Muscle of leg (tissue), 11 donors: Measurements from ENCODE around the gene CD300A. TPM values are rescaled to one million over a fixed set of nuclear protein-coding genes. Genes with fewer than 3 reads are reported as not detected.

Experiments used
- DNase-seq: peaks from one replicate; pipeline ENCODE4 v3.0.0; 2013
- H3K27ac ChIP-seq: one replicate; pipeline ENCODE4 v1.5.1; 2013; ENCODE audit warnings: mild to moderate bottlenecking, low read length, control low read depth
- H3K27me3 ChIP-seq: one replicate; pipeline ENCODE4 v1.6.1; 2013; ENCODE audit warnings: low read length; ENCODE audit not compliant: control insufficient read depth, insufficient read depth
- H3K36me3 ChIP-seq: one replicate; pipeline ENCODE4 v1.6.1; 2013; ENCODE audit warnings: low read length; ENCODE audit not compliant: control insufficient read depth, insufficient read depth
- H3K4me1 ChIP-seq: one replicate; pipeline ENCODE4 v1.6.1; 2013; ENCODE audit warnings: low read length; ENCODE audit not compliant: control insufficient read depth, insufficient read depth
- H3K4me3 ChIP-seq: one replicate; pipeline ENCODE4 v1.5.1; 2013; ENCODE audit warnings: low read length, control low read depth
- H3K9me3 ChIP-seq: replicated peaks from 2 replicates; pipeline ENCODE4 v1.6.1; 2013; ENCODE audit warnings: low read depth, low read length; ENCODE audit not compliant: control insufficient read depth
- WGBS: methylation state at CpG from one replicate; pipeline ENCODE4 v1.1.5; 2013; ENCODE audit warnings: missing lambda C conversion rate; ENCODE audit not compliant: insufficient coverage; 5-methylcytosine and 5-hydroxymethylcytosine counted together
- polyA plus RNA-seq, 8 donors: library from polyadenylated mRNA; unstranded; fragments of 120-200 nt; gene quantifications; one replicate each; pipeline versions ENCODE4 v1.2.1 to v1.2.3, GENCODE V29; 2013; ENCODE audit warnings: inconsistent platforms in 1 of 8, low replicate concordance in 1 of 8; ENCODE audit not compliant: insufficient read length in 8 of 8, insufficient read depth in 1 of 8
- total RNA-seq: library from RNA; stranded (reverse); fragments of 120-200 nt; gene quantifications from one replicate; pipeline ENCODE4 v1.2.4, GENCODE V29; 2013

CD300A gene
- total and polyA plus RNA-seq, 9 donors, result 1.7 to 4.0 (median 2.4) TPM

DNA sequence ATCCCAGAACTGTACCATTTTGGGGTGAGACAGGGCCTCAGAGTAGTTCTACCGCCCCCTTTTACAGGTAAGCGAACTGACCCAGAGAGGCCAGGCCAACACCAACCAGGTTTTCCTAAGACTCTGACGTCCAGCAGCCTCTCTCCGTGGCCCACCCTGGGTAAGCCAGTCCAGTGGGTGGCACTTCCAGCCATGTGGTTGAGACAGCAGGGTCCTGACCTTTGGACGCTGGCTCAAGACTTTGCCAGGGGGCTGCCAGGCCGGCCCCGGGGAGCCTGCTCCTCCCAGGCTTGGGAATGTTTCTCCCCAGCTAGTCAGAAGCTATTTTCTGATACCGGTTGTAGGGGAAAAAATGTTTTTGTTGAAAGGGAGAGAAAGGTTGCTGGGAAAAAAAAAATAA, 17.7 kb upstream of the CD300A start:
- no peak for DNase-seq
- H3K4me3 ChIP-seq, result no peak overlapping the region
- no peak overlapping the region for H3K27ac ChIP-seq
- peaks cover 10% of the 10 kb centered on the region for H3K36me3 ChIP-seq
- H3K4me1 ChIP-seq, result peaks cover 69% of the 10 kb centered on the region
- H3K27me3 ChIP-seq, result no peaks in the 10 kb centered on the region
- 77% methylated on average over 4 of the region's 8 CpGs for WGBS
- H3K9me3 ChIP-seq, result no peaks in the 10 kb centered on the region

DNA sequence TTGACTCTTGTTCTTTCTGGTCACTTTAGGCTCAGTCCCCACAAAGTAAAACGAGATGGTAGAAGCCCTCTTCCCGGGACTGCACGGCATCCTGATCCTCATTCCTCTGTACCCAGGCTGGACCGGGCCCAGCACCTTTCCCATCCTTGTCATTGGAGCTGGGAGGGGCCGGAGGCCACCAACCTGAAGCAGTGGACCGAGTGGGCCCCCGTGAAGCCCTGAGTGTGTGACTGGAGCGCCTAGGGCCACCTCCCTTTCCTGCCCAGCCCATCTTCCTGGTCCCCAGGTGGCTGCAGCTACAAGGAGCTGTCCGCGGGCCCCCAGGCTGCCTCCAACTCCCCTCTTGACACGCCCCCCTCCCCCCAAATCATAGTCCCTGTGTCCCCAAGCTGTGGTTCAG, 17.1 kb upstream of the CD300A start:
- H3K27ac ChIP-seq, result no peak overlapping the region
- no peaks in the 10 kb centered on the region for H3K9me3 ChIP-seq
- 74% methylated on average over 11 of the region's 11 CpGs for WGBS
- H3K27me3 ChIP-seq, result no peaks in the 10 kb centered on the region
- H3K4me1 ChIP-seq, result peaks cover 66% of the 10 kb centered on the region
- no peak overlapping the region for H3K4me3 ChIP-seq
- H3K36me3 ChIP-seq, result peaks cover 10% of the 10 kb centered on the region
- no peak for DNase-seq

DNA sequence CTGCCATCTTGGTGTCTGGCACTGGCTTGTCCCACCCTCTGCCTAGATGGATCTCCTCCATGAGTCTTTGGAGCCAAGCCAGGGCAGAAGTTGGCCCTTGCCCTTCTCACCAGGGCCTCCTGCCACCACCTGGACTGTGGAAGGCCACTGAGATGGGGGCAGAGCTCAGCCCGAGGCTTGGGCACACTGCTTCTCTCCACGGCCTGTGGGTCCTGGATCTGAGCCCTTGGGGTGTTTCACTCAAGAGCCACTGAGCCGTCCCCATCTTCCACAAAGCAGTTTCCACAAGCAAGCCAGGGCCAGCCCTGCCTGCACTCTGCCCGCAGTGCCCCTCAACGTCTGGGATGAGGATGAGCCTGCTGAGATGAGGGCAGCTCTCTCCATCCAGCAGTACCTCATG, 16.7 kb upstream of the CD300A start:
- Histone ChIP-seq H3K27me3 (no peaks in the 10 kb centered on the region), H3K27ac (no peak overlapping the region), H3K4me3 (no peak overlapping the region), H3K36me3 (peaks cover 10% of the 10 kb centered on the region), H3K9me3 (no peaks in the 10 kb centered on the region), H3K4me1 (peaks cover 67% of the 10 kb centered on the region)
- DNase-seq, result no peak
- WGBS, result 85% methylated on average over 2 of the region's 5 CpGs

DNA sequence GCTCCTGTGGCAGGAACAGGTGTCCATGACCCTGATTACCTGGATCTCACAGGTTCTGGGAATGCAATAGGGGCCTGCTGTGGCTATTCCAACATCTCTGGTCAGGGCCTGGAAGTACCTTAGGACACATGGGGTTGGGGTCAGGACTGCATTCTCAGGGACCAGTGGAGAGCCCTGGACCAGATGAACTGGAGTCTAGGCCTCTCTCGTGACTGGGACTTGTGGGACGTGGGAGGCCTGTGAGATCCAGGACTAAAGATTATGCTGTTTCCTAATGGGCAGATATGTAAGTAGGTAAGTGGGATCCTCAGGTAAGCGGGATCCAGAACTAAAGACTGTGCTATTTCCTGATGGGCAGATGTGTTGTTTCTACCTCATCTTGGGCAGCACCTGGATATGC, 16.2 kb upstream of the CD300A start:
- no peak overlapping the region for H3K27ac ChIP-seq
- H3K4me1 ChIP-seq, result peaks cover 67% of the 10 kb centered on the region
- H3K27me3 ChIP-seq, result no peaks in the 10 kb centered on the region
- H3K4me3 ChIP-seq, result no peak overlapping the region
- WGBS, result 100% methylated on average over 3 of the region's 3 CpGs
- no peak for DNase-seq
- peaks cover 10% of the 10 kb centered on the region for H3K36me3 ChIP-seq
- no peaks in the 10 kb centered on the region for H3K9me3 ChIP-seq

DNA sequence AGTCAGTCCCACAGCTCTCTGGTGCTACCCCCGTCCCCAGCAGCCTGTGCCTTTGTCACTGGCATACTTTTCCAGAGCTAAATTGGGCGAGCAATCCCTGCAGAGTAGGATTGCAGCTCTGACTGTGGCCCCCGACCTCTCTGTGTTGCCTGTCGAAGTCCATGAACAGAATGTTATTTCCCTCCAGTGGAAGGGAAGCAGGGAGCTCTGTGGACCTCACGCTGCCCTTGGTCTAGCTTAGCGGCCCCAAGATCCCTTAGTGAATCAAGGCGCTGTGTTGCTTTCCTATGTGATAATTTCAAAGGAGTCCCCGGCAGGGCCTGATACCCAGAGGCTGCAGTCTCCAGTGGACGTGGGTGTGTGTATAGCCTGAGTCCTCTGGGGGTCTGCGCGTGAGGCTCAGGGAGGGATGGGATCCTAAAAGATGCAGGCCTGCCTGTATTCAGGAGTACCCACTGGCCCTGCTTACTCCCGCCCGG, 15.5 kb upstream of the CD300A start:
- no peak overlapping the region for H3K27ac ChIP-seq
- WGBS, result 85% methylated on average over 12 of the region's 13 CpGs

DNA sequence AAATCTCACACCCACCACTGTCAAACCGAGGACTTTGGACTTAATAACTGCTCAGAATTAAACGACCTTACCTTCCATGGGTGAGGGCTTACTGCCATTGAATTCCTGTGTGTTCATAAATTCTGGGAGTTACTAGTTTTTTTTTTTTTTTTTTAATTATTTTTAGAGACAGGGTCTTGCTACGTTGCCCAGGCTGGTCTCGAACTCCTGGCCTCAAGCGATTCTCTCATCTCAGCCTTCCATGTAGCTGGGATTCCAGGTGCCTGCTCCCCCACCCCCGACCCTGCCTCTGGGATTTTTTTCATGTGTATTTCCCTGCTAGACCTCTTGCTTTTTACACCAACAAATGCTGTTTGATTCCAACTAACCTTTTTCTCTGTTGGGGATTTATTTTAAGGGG, 14.9 kb upstream of the CD300A start:
- DNase-seq, result no peak
- no peaks in the 10 kb centered on the region for H3K27me3 ChIP-seq
- peaks cover 10% of the 10 kb centered on the region for H3K36me3 ChIP-seq
- no peak overlapping the region for H3K4me3 ChIP-seq
- H3K27ac ChIP-seq, result no peak overlapping the region
- peaks cover 64% of the 10 kb centered on the region for H3K4me1 ChIP-seq
- H3K9me3 ChIP-seq, result no peaks in the 10 kb centered on the region
- WGBS, result 77% methylated on average over 3 of the region's 6 CpGs

More for the DNA sequence above, 15.5 kb upstream of the CD300A start:
- Histone ChIP-seq H3K4me3 (no peak overlapping the region), H3K36me3 (peaks cover 10% of the 10 kb centered on the region), H3K27me3 (no peaks in the 10 kb centered on the region), H3K4me1 (peaks cover 67% of the 10 kb centered on the region), H3K9me3 (no peaks in the 10 kb centered on the region)
- DNase-seq, result no peak

DNA sequence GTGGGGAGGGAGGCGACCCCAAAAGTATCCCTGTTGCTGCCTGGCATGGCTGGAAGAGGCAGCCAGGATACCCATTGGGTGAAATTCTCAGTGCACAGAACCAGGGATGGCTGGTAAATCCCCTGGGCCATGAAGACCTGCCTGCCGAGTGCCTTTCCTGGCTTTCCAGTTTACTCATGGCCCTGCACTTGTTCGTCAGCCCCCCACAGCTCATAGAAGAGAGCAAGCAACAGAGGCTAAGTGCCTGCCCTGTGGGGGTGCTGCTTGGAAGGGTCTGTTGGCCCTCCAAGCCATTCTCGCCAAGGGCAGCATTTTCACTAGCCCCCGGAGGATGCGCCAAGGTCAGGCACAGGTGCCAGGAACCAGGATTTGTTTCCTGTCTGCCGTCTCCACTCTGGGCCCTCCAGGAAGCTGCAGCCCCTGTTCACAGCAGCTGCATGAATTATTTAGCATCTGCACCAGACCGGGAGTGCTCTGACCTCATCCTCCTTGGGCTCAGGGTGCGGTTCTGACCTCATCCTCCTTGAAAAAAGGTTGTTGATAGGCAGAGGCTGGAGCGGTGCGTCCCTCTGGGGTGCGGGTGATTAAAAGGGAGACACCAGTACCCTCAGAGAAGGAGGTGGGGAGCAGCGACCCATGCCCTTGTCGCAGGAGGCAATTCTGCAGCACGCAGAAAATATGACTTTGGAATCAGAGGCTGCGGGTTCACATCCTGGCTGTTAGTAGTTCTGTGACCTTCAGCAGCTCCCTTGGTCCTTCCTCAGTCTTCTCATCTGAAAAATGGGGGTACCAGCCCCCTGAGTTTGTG, 14.2 kb upstream of the CD300A start:
- no peaks in the 10 kb centered on the region for H3K27me3 ChIP-seq
- H3K36me3 ChIP-seq, result peaks cover 5% of the 10 kb centered on the region
- H3K4me3 ChIP-seq, result no peak overlapping the region
- H3K27ac ChIP-seq, result peak overlapping the region; percentile 63
- 21% methylated on average over 12 of the region's 16 CpGs for WGBS
- H3K9me3 ChIP-seq, result no peaks in the 10 kb centered on the region
- DNase-seq, result peak; percentile 75
- peaks cover 62% of the 10 kb centered on the region for H3K4me1 ChIP-seq

DNA sequence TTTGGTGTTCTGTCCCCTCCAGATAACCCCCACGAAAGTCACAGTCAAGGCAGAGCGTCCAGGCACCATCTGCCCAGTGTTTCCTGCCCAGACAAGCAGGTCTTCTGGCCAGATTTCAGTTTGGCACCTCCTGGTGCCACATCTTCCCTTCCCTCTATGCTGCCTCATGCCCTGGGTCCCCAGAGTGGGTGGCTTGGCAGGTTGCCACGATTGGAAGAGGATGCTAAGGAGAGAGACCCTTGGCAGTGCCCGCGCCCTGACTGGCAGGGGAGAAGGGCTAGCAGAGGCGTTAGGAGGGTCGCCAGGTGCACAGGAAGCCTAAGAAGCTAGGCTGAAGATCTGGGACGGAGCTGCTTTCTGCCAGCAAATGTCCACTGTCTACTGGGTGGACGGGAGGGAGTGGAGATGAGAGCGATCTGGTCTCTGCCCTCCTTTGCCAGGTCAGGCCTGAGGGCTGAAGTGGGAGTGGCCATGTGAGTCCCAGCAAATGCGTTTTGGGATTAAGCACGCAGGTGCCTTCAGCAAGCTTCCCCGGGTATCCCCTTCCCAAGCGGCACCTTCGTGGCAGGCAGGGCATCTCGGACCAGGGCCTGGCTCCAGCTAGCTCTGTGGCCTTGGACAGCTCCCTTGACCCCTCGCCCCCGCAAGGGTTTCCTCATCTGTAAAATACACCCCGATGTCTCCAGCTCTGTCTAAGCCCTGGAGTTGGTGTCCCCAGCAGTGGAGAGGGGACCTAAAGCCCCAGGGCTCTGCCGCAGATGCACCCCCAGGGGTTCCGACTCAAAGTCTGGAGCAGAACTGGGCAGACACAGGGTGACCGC, 13.4 kb upstream of the CD300A start:
- Histone ChIP-seq H3K4me3 (peak overlapping the region; percentile 36), H3K36me3 (no peaks in the 10 kb centered on the region), H3K27ac (peak overlapping the region; percentile 63), H3K27me3 (peaks cover 3% of the 10 kb centered on the region), H3K9me3 (no peaks in the 10 kb centered on the region), H3K4me1 (peaks cover 61% of the 10 kb centered on the region)
- 47% methylated on average over 13 of the region's 22 CpGs for WGBS
- no peak for DNase-seq

DNA sequence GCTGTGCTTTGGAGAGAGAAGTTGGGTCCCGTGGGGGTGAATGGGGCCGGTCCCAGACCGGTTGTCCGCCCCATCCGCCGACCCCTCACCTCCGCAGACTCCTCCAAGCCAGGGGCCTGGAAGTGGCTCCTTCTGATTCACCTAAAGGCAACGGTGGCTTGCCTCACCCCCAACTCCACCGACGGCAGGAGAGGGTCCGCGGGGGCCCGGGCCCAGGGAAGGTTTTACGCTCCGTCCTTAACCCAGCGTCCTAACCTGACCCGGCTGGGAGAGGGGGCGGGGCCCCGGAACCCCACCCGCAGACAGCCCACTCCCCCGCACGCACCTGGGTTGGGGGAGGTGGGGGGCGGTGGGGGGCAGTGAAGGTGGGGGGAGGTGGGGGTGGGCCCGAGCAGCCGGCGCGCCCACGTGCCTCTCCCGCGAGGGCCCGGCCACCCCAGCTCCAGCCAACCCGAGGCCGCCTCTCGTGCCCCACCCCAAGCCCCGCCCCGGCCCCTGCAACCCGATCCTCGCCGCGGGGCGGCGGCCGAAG, 12.7 kb upstream of the CD300A start:
- Histone ChIP-seq H3K36me3 (no peaks in the 10 kb centered on the region), H3K4me1 (peaks cover 61% of the 10 kb centered on the region), H3K27ac (peak overlapping the region; percentile 42), H3K4me3 (peak overlapping the region; percentile 36), H3K9me3 (no peaks in the 10 kb centered on the region), H3K27me3 (peaks cover 6% of the 10 kb centered on the region)
- WGBS, result 13% methylated on average over 6 of the region's 43 CpGs
- no peak for DNase-seq
